Measurements from ENCODE around the gene NENF. TPM values are rescaled to one million over a fixed set of nuclear protein-coding genes. Genes with fewer than 3 reads are reported as not detected.

Gene NENF
- total RNA-seq, 2 experiments from 2014 or later, result 27.7 to 35.4 TPM

- peak overlapping the region; percentile 2 for H3K27ac Mint-ChIP-seq
These were observed 55.9 kb downstream of the NENF start for GRCh38 chr1:212488436-212489283.

GRCh38 chr1:212489284-212489859 lies 56.7 kb downstream of the NENF start:
- Mint-ChIP-seq H3K9me3 (no peaks in the 10 kb centered on the region), H3K4me1 (ENCODE audit: low read depth) (no peaks in the 10 kb centered on the region), H3K36me3 (ENCODE audit: low read depth) (no peaks in the 10 kb centered on the region), H3K27me3 (no peaks in the 10 kb centered on the region), H3K27ac (no peak overlapping the region), H3K4me3 (no peak overlapping the region)
- intact Hi-C loops (cut with micrococcal nuclease), result no loop called here
- CTCF ChIA-PET, result interaction anchor here (0.7 to 2.8 kb wide), 3 partner anchors 12 to 140 kb away, joined by 3 to 17 read pairs (median 3); no protein-coding TSS in a partner anchor
- POLR2A ChIA-PET, result interaction anchor here (1.3 kb wide), 1 partner anchor 14 kb away, joined by 5 read pairs; no protein-coding TSS in a partner anchor
- ATAC-seq (no peak), DNase-seq (no peak)
- no peak for TF ChIP-seq CTCF (IDR thresholded peaks at IDR 0.05)

More at GRCh38 chr1:212488436-212489283, 55.9 kb downstream of the NENF start:
- Mint-ChIP-seq H3K4me1 (ENCODE audit: low read depth) (no peaks in the 10 kb centered on the region), H3K36me3 (ENCODE audit: low read depth) (no peaks in the 10 kb centered on the region), H3K9me3 (no peaks in the 10 kb centered on the region), H3K27me3 (no peaks in the 10 kb centered on the region), H3K4me3 (no peak overlapping the region)
- intact Hi-C loops (cut with micrococcal nuclease), result no loop called here
- DNase-seq, result peak; percentile 67
- ATAC-seq, result peak; percentile 84
- no peak for TF ChIP-seq CTCF (IDR thresholded peaks at IDR 0.05)
- POLR2A ChIA-PET, result interaction anchor here (1.3 kb wide), 2 partner anchors 9 to 14 kb away, joined by 3 to 5 read pairs; no protein-coding TSS in a partner anchor
- CTCF ChIA-PET, result interaction anchor here (0.7 to 2.8 kb wide), 3 partner anchors 11 to 141 kb away, joined by 3 to 17 read pairs (median 3); no protein-coding TSS in a partner anchor

GRCh38 chr1:212490276-212490675 lies 57.6 kb downstream of the NENF start:
- ChIA-PET CTCF (interaction anchor here (1.4 to 2.8 kb wide), 2 partner anchors 13 to 175 kb away, joined by 3 to 17 read pairs; no protein-coding TSS in a partner anchor), POLR2A (interaction anchor here (0.8 kb wide), 1 partner anchor 68 kb away, joined by 3 read pairs; no protein-coding TSS in a partner anchor)
- intact Hi-C loops (cut with micrococcal nuclease), result no loop called here
- Mint-ChIP-seq H3K4me1 (ENCODE audit: low read depth) (no peaks in the 10 kb centered on the region), H3K9me3 (no peaks in the 10 kb centered on the region), H3K27ac (no peak overlapping the region), H3K4me3 (no peak overlapping the region), H3K36me3 (ENCODE audit: low read depth) (no peaks in the 10 kb centered on the region), H3K27me3 (no peaks in the 10 kb centered on the region)
- TF ChIP-seq CTCF (IDR thresholded peaks at IDR 0.05), result no peak
- ATAC-seq, result no peak
- no peak for DNase-seq

GRCh38 chr1:212491454-212491853 lies 58.7 kb downstream of the NENF start:
- H3K4me1 Mint-ChIP-seq (ENCODE audit: low read depth), result no peaks in the 10 kb centered on the region
- H3K27me3 Mint-ChIP-seq, result no peaks in the 10 kb centered on the region
- H3K36me3 Mint-ChIP-seq (ENCODE audit: low read depth), result no peaks in the 10 kb centered on the region
- H3K27ac Mint-ChIP-seq, result no peak overlapping the region
- ATAC-seq, result no peak
- intact Hi-C loops (cut with micrococcal nuclease), result no loop called here
- no peak for TF ChIP-seq CTCF (IDR thresholded peaks at IDR 0.05)
- POLR2A ChIA-PET, result no interaction called here
- CTCF ChIA-PET, result interaction anchor here (1.4 to 2.5 kb wide), 2 partner anchors 14 to 174 kb away, joined by 3 to 12 read pairs; no protein-coding TSS in a partner anchor
- H3K4me3 Mint-ChIP-seq, result no peak overlapping the region
- H3K9me3 Mint-ChIP-seq, result no peaks in the 10 kb centered on the region
- no peak for DNase-seq

Other genes with a start within 250 kb of the NENF start
- gene PPP2R5A, start 147.5 kb upstream of the NENF start, total RNA-seq, result 10 to 100 TPM; 35.2 to 36.5 TPM
- gene PACC1, start 18.0 kb upstream of the NENF start, total RNA-seq, result 10 to 100 TPM; 11.1 to 11.7 TPM
- 10 to 100 TPM; 35.4 to 41.3 TPM for gene ATF3, start 175.8 kb downstream of the NENF start, total RNA-seq